GM19395 (cell line): Measurements from ENCODE around the gene KCNJ14.
A peak's percentile ranks its signal among the peaks of the same experiment; 100 is the strongest.

Experiments
- ATAC-seq: cut with Tn5 transposase; IDR thresholded peaks from one replicate; pipeline ENCODE4 v1.9.1; 2021; ENCODE audit warnings: mild to moderate bottlenecking, moderate library complexity; ENCODE audit not compliant: unreplicated experiment

Gene KCNJ14

GRCh38 chr19:48501494-48502349, 46.3 kb downstream of the KCNJ14 start:
- no peak for ATAC-seq

DNA sequence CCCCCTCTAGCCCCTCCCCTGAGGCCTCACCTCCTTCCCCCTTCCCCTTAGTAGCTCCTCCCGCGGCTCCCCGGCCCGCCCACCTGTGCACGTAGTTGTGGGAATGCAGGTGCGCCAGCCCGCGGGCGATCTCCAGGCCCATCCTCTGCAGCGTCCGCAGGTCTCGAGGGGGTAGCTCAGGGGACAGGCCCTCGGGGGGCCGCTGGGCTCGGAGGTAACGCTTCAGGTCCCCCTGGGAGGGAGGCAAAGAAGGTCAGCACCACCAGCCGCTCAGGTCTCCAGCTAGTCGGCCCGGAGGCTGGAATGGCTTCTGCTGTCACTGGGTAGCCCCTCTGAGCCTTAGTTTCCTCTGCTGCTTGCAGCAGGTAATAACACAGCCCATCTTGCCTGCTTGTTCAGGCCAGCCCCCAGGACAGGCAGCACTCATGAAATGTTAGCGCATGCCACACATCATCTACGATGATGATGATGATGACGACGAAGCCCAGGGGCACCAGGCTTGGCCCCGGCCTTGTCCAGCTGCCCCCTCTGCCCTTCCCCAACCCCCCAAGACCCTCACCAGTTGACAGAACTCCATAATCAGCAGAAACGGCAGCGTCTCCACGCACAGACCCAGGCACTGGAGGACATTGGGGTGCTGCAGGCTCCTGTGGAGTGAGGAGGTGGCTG, 47.1 kb downstream of the KCNJ14 start:
- ATAC-seq = no peak

DNA sequence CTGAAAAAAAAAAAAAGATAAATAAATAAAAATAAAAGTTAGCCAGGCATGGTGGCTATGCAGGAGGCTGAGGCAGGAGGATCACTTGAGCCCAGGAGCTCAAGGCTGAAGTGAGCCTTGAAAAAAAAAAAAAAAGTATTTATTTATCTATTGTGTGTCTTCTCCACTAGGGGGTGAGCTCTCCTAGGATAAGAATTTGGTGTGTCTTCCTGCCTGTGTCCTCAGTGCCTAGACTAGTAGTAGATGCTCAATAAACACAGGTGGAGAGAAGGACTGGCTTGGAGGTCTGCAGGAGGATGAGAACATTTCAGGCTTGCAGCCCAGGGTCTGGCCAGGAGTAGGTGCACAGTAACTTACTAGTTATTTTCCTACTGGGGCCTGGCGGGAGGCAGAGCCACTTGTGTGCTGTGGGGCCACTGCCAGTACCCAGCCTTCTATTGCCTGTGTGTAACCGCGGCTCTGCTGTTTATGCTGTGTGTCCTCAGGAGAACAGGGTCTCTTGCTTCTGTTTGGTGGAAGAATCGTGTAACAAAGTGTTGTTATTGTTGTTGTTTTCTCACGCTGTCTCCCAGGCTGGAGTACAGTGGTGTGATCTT, 50.9 kb downstream of the KCNJ14 start:
- no peak for ATAC-seq

DNA sequence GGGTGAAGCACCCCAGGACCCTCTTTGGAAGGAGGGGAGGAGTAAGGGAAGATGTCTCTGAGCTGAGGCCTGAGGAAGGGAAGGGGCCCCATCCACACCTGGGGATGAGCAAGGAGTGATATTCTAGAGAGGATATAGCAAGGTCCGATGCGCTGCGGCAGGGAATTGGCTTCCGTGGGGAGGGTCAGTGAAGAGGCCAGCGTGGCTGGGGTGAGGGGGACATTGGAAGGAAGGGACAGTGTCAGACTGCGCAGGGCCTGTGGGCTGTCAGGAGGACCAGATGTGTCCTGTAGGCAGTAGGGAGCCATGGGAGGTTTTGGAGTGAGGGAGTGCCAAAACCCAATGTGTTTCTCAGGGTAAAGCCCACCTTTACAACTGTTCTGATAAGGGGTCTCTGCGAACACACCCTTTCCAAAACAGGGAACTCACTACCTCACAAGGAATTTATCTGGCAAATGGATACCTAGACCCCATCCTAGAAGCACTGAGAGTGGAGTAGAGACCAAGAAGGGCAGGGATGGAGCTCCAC, 52.6 kb downstream of the KCNJ14 start:
- ATAC-seq = no peak

GRCh38 chr19:48508729-48509411, 53.5 kb downstream of the KCNJ14 start:
- ATAC-seq = no peak

GRCh38 chr19:48509467-48510194, 54.3 kb downstream of the KCNJ14 start:
- no peak for ATAC-seq

- ATAC-seq = no peak
Measured at GRCh38 chr19:48510421-48511268, 55.3 kb downstream of the KCNJ14 start.

- ATAC-seq = no peak
Measured at GRCh38 chr19:48511321-48511731, 56.0 kb downstream of the KCNJ14 start.

GRCh38 chr19:48511800-48512503, 56.6 kb downstream of the KCNJ14 start, which contains the start of gene LMTK3:
Gene LMTK3 (minus strand): TSS chr19:48511835. CDS start chr19:48511576, 259 bp downstream.
- no peak for ATAC-seq

- no peak for ATAC-seq
Measured at GRCh38 chr19:48512504-48513288, 57.3 kb downstream of the KCNJ14 start.

DNA sequence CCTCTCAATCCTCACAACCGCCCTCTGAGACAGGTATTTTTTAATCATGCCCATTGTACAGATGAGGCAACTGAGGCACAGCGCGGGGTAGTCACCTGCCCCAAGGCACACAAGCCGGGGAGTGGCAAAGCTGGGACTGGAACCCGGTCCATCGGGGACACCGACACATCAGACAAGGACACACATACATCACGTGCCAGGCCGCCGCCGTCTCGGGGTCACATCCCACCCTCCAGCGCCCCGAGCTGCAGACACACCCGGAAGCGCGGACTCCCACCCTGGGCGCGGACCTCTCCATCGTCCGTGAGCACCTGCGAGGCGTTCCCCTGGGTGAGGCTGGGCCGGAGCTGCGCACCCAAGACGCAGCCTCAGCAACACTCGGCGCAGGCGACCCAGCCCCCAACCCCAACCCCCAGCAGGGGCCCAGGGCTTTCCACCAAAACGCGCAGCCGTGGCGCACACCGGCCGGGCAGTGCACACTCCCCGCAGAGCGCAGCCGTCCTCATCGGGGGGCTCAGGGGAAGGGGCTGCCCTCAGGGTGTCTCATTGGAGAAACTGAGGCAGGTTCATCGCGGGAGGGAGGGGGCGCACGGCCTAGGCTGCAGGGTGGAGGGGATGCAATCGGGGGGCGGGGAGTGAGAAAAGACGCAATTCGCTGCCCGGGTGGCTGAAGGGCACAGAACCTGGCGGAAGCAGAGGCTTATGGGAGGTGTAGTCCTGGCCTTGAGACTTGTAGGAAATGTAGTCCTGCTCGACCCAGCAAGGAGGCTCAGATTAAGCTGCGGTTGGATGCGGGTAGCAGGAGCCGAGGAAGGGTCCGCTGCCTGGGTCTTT, 58.1 kb downstream of the KCNJ14 start:
- ATAC-seq = peak; percentile 61

GRCh38 chr19:48514123-48514458, 58.7 kb downstream of the KCNJ14 start:
- ATAC-seq = no peak

GRCh38 chr19:48516536-48516935, 61.2 kb downstream of the KCNJ14 start:
- ATAC-seq = no peak
